Cardiac fibroblast (primary cell): Measurements from ENCODE around the gene EPB41.

ENCODE experiments used
- DNase-seq, 2 donors: peaks; one replicate each; pipeline versions ENCODE4 v3.0.0 to v3.0.0-alpha.2; 2010; ENCODE audit warnings: low read depth in 2 of 2
- H3K4me3 ChIP-seq, 2 donors: replicated peaks in 1 of 2; 1 replicate in 1 of 2; 2 replicates in 1 of 2; pipeline ENCODE4 v1.5.1; 2011; ENCODE audit warnings: low read depth in 2 of 2, low read length in 2 of 2, mild to moderate bottlenecking in 2 of 2, moderate library complexity in 1 of 2
- TF ChIP-seq, protein P1 (sequence below): IDR thresholded peaks from one replicate; pipeline ENCODE4 v1.5.1; 2011; ENCODE audit warnings: low read depth, mild to moderate bottlenecking, low read length, inconsistent platforms

EPB41 gene

DNA sequence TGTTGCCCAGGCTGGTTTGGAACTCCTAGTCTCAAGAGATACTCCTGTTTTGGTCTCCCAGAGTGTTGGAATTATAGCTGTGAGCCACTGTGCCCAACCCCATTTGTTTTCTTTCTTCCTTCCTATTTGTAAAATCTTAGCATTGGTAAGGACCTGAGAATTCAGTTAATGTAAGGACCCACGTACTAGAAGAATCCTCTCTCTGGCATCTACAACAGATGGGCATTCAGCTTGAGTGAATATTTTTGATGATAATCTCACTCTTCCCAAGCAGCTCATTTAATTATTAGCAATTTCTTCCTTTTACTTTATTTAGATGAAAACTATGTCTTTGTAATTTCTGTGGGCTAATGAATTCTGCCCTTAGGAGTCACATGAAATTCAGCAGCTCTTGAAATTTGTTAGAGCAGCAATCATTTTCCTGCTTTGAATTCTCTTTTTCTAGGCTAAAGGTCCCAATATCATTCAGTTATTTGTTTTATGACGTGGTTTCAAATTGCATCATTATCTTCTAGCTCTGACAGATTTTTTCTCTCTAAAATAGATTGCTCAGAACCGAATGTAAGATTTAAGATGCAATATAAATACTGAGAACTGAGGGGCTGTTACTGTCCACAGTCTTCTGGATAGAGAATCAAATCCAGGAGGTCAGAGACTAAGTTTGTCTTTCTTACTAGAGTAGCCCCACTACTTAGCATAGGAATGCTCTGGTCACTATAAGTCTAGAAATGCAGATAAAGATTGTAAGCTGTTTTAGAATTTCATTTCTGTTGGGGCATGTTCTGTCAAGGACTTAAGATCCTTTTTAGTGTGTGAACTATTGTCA is 59.4 kb downstream of the EPB41 start:
- H3K4me3 ChIP-seq: no peak overlapping the region
- TF ChIP-seq, protein P1, sequence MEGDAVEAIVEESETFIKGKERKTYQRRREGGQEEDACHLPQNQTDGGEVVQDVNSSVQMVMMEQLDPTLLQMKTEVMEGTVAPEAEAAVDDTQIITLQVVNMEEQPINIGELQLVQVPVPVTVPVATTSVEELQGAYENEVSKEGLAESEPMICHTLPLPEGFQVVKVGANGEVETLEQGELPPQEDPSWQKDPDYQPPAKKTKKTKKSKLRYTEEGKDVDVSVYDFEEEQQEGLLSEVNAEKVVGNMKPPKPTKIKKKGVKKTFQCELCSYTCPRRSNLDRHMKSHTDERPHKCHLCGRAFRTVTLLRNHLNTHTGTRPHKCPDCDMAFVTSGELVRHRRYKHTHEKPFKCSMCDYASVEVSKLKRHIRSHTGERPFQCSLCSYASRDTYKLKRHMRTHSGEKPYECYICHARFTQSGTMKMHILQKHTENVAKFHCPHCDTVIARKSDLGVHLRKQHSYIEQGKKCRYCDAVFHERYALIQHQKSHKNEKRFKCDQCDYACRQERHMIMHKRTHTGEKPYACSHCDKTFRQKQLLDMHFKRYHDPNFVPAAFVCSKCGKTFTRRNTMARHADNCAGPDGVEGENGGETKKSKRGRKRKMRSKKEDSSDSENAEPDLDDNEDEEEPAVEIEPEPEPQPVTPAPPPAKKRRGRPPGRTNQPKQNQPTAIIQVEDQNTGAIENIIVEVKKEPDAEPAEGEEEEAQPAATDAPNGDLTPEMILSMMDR: no peak
- DNase-seq: peak; percentile 45 to 60

DNA sequence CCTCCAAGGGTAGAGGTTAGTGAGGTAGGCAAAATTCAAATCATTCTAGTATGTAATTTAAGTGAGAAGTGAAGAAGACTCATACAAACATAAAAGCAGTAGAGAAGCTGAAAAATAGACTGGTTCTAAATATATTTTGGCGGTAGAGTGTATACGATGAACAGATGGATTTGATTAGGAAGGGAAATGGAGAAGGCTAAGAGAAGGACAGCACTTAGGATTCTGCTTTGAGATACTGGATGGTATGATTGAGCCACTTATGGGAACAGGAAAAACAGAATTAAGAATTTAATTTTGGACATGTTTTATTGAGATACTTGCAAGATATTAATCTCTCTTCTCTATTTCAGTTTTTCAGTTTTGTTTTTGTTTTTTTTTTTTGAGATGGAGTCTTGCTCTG is 60.1 kb downstream of the EPB41 start:
- no peak overlapping the region for H3K4me3 ChIP-seq
- DNase-seq: no peak
- TF ChIP-seq, protein P1: no peak

DNA sequence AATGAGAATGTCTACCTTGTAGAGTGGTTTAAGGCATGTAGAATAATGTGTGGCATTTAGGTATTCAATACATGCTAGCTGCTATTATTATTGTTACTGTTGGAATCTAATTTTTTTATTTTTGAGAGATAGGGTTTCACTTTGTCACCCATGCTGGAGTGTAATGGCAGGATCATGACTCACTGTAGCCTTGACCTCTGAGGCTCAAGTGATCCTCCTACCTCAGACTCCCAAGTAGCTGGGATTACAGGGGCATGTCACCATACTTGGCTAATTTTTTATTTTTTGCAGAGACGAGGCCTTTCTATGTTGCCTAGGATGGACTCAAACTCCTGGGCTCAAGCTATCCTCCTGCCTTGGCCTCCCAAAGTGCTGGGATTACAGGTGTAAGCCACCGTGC is 61.9 kb downstream of the EPB41 start:
- no peak for DNase-seq
- no peak overlapping the region for H3K4me3 ChIP-seq
- TF ChIP-seq, protein P1: no peak

DNA sequence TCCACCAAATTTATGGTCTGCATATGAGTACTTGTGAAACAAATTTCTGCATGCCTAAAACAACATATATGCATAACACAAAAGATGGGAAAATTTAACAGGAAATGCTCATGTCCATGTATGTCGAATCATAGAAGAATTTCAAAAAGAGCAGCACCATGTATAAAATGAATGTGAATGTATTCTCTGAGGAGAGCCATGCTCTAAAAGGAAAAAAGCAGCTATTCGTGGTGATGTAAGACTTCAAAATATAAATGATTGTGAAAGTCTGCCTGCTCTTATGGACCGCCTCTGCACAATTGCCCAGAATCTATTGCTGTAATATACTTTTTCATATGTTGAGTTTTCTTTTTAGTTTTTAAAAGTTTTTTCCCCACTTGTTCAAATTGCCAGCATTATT is 66.8 kb downstream of the EPB41 start:
- no peak overlapping the region for H3K4me3 ChIP-seq
- TF ChIP-seq, protein P1: no peak
- DNase-seq: peak in 1 of 2 donors; percentile 4

DNA sequence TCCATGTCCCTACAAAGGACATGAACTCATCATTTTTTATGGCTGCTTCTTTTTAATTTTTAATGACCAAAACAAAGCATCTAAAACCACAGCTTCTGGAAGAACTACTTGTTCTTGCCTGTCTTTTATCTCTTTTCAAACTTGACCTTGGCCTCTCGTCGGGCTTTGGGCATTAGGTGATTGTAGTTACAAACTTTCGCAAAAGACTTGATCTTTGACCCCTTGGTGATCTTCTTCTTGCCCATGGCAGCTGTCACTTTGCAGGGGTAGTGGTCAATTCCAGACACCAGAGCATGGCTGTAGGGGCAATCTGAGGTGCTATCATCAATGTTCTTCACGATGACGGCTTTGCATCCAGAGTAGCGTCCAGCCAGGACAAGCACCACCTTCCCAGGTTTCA is 67.8 kb downstream of the EPB41 start:
- DNase-seq: no peak
- TF ChIP-seq, protein P1: no peak
- H3K4me3 ChIP-seq: no peak overlapping the region

DNA sequence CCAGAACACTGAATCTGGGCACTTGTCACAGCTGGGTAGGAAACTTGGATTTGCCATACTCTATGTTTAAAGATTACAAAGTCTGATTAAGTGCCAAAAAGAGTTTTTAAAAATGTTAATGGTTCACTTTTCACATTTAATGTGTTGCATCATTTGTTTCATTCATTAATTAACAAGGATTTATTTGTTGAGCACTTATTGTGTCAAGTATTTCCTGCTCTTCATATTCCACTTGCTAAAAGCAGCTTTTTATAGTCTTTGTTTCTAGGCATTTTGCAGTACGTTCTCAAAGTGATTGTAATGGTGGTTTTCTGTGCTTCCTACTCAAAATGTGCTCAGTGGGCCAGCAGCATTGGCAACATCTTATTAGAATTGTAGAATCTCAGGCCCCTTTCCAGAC is 68.7 kb downstream of the EPB41 start:
- TF ChIP-seq, protein P1: no peak
- H3K4me3 ChIP-seq: no peak overlapping the region
- no peak for DNase-seq
